ENCODE measurements around the gene SRSF4.

- TF ChIP-seq CTCF (IDR thresholded peaks at IDR 0.05) (no peak), POLR2A (IDR thresholded peaks at IDR 0.05) (no peak)
Measured at GRCh38 chr1:29134695-29135028, 47.0 kb downstream of the SRSF4 start.

Measured in testis (tissue), 2 donors.